ENCODE measurements around the gene DLG2.

GRCh38 chr11:84901991-84902390 is 725.2 kb downstream of the DLG2 start:
- TF ChIP-seq CTCF (conservative IDR thresholded peaks at IDR 0.05; ENCODE audit: low read length) (no peak), EZH2phosphoT487 (IDR thresholded peaks at IDR 0.05; ENCODE audit: borderline replicate concordance, low read depth, low read length) (no peak)
